Loucy (cell line): ENCODE measurements around the gene HMCN1.

Source experiments
- EZH2phosphoT487 ChIP-seq: fragments of 200-600 bp; IDR thresholded peaks from 2 replicates; pipeline ENCODE4 v1.6.1; 2018; ENCODE audit warnings: antibody characterized with exemption, mild to moderate bottlenecking, moderate library complexity, borderline replicate concordance
- TF ChIP-seq, protein P1 (sequence below): fragments of 200-600 bp; sonication (generic); conservative IDR thresholded peaks from 2 replicates; pipeline ENCODE4 v1.5.1; 2014; ENCODE audit warnings: mild to moderate bottlenecking, antibody characterized with exemption, low read length

DNA sequence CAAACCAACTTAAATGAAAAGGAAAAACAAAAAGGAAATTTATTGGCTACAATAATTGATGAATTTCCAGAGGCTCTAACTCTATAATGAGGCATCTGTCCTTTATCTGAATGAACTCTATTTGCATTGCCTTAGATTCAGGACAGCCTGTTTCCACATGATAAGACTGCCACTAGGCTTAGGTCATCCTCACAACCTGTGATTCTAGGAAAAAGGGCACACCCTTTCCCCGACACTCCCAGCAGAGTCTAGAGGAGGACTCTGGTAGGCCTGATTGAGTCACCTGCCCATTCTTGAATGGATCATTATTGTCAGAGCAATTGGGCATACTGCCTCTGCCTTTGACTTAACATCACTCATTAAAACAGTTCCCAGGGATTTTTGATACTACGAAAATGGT lies 378.1 kb downstream of the HMCN1 start:
- TF ChIP-seq, protein P1, sequence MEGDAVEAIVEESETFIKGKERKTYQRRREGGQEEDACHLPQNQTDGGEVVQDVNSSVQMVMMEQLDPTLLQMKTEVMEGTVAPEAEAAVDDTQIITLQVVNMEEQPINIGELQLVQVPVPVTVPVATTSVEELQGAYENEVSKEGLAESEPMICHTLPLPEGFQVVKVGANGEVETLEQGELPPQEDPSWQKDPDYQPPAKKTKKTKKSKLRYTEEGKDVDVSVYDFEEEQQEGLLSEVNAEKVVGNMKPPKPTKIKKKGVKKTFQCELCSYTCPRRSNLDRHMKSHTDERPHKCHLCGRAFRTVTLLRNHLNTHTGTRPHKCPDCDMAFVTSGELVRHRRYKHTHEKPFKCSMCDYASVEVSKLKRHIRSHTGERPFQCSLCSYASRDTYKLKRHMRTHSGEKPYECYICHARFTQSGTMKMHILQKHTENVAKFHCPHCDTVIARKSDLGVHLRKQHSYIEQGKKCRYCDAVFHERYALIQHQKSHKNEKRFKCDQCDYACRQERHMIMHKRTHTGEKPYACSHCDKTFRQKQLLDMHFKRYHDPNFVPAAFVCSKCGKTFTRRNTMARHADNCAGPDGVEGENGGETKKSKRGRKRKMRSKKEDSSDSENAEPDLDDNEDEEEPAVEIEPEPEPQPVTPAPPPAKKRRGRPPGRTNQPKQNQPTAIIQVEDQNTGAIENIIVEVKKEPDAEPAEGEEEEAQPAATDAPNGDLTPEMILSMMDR: no peak
- TF ChIP-seq EZH2phosphoT487: no peak
